Common myeloid progenitor, CD34-positive (primary cell): ENCODE measurements around the gene SLC2A6.

Experiments
- CTCF ChIA-PET: fragments of 350-600 bp; sonication (Branson Sonifier 250); formaldehyde crosslinking; loops from one replicate; lab custom pipeline; 2021; ENCODE audit warnings: antibody characterized with exemption; lab: Charles Lee
- POLR2A ChIA-PET: fragments of 350-600 bp; sonication (Branson Sonifier 250); formaldehyde crosslinking; loops from one replicate; lab custom pipeline; 2021; ENCODE audit warnings: antibody characterized with exemption; lab: Charles Lee
- DNase-seq, 3 donors: peaks; one replicate each; pipeline versions ENCODE4 v3.0.0 to v3.0.0-alpha.2; 2013
- H3K27ac ChIP-seq, 2 experiments: 1 replicate in 1 of 2; 2 replicates in 1 of 2; pipeline ENCODE4 v1.7.0; 2013; ENCODE audit warnings: inconsistent platforms in 2 of 2, low read length in 2 of 2, mild to moderate bottlenecking in 2 of 2, low read depth in 1 of 2, moderate library complexity in 1 of 2; ENCODE audit not compliant: severe bottlenecking in 2 of 2, insufficient read depth in 1 of 2, poor library complexity in 1 of 2
- H3K27me3 ChIP-seq, 5 experiments: replicated peaks in 2 of 5; 1 replicate in 3 of 5; 2 replicates in 2 of 5; pipeline versions ENCODE4 v1.6.1 to v1.7.0; 2013; ENCODE audit warnings: low read length in 4 of 5, mild to moderate bottlenecking in 2 of 5, moderate library complexity in 2 of 5, inconsistent platforms in 1 of 5; ENCODE audit not compliant: insufficient read depth in 5 of 5, control insufficient read depth in 4 of 5
- H3K36me3 ChIP-seq, 4 experiments: 1 replicate in 2 of 4; 2 replicates in 2 of 4; pipeline versions ENCODE4 v1.6.1 to v1.7.0; 2013; ENCODE audit warnings: low read length in 3 of 4, control low read depth in 1 of 4, mild to moderate bottlenecking in 1 of 4; ENCODE audit not compliant: control insufficient read depth in 4 of 4, insufficient read depth in 4 of 4
- H3K4me1 ChIP-seq, 4 experiments: 1 replicate in 3 of 4; 2 replicates in 1 of 4; pipeline versions ENCODE4 v1.6.1 to v1.7.1; 2013; ENCODE audit warnings: low read length in 3 of 4, mild to moderate bottlenecking in 3 of 4, control low read depth in 1 of 4, inconsistent platforms in 1 of 4, moderate library complexity in 1 of 4; ENCODE audit not compliant: control insufficient read depth in 4 of 4, insufficient read depth in 4 of 4; ENCODE audit errors: control extremely low read depth in 1 of 4
- H3K4me3 ChIP-seq, 7 experiments: 1 replicate in 4 of 7; 2 replicates in 3 of 7; pipeline versions ENCODE4 v1.5.1 to v1.7.0; 2013; ENCODE audit warnings: mild to moderate bottlenecking in 7 of 7, low read length in 6 of 7, moderate library complexity in 6 of 7, inconsistent platforms in 2 of 7, low read depth in 2 of 7, control low read depth in 1 of 7; ENCODE audit not compliant: insufficient read depth in 4 of 7, control insufficient read depth in 1 of 7; ENCODE audit errors: extremely low read depth in 1 of 7
- H3K9me3 ChIP-seq, 5 experiments: 1 replicate in 4 of 5; 2 replicates in 1 of 5; pipeline versions ENCODE4 v1.6.1 to v1.7.1; 2013; ENCODE audit warnings: low read length in 4 of 5, mild to moderate bottlenecking in 2 of 5, inconsistent platforms in 1 of 5, low read depth in 1 of 5, moderate library complexity in 1 of 5; ENCODE audit not compliant: control insufficient read depth in 4 of 5, insufficient read depth in 2 of 5; ENCODE audit errors: control extremely low read depth in 1 of 5
- WGBS: methylation state at CpG from one replicate; pipeline ENCODE4 v1.1.5; 2013; ENCODE audit not compliant: insufficient coverage; 5-methylcytosine and 5-hydroxymethylcytosine counted together

Gene SLC2A6

DNA sequence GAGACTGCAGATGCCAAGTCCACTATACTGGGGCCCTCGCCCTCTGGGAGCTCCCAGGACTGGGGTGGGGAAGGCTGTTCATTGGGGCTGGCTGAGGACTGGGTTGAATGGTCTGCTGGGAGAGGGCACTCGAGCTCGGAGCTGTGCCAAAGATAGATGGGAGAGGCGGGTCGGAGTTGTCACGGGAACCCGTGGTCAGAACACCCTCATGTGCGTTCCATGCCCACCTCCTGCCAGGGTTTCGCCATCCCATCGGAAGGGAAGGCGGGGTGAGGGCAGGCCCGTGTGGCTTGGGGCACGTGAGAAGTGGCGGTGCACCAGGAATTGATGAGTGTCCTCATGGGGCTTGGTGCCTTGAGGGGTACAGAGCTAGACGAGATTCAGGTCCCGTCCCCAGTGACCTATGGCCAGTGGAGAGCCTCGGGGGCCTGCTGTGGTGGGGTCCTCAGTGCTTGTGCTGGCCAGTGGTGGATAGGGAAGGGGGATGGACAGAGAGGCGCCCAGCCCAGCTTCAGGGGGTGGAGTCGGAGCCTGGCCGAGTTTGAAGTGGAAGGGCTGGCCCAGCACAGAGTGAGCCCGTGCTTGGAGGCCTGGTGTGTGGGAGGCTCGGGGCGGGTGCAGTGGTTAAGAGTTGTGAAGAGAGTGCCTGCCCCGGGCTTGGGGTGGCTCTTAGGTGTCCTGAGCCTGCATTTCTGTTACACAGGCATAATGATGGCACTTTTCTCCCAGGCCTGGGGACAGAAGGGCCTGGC, 14.9 kb downstream of the SLC2A6 start:
- ChIA-PET CTCF (interaction anchor here (1.2 to 1.3 kb wide), 2 partner anchors 10 kb away, joined by 3 to 4 read pairs; no protein-coding TSS in a partner anchor), POLR2A (no interaction called here)
- WGBS: 98% methylated on average over 18 of the region's 24 CpGs
- Histone ChIP-seq H3K27ac (no peak overlapping the region), H3K4me1 (peaks cover 2 to 11% (median 10%) of the 10 kb centered on the region in 4 experiments), H3K27me3 (no peaks in the 10 kb centered on the region), H3K9me3 (no peaks in the 10 kb centered on the region), H3K4me3 (no peak overlapping the region), H3K36me3 (peaks cover 0 to 3% (median 0%) of the 10 kb centered on the region in 4 experiments)
- no peak for DNase-seq

- CTCF ChIA-PET: interaction anchor here (1.3 kb wide), 1 partner anchor 9 kb away, joined by 3 read pairs; no protein-coding TSS in a partner anchor
- 97% methylated on average over 22 of the region's 22 CpGs for WGBS
- no peak overlapping the region for H3K27ac ChIP-seq
- no peak for DNase-seq
- peaks cover 0 to 3% (median 0%) of the 10 kb centered on the region in 4 experiments for H3K36me3 ChIP-seq
- H3K9me3 ChIP-seq: no peaks in the 10 kb centered on the region
- H3K4me1 ChIP-seq: peaks cover 3 to 17% (median 16%) of the 10 kb centered on the region in 4 experiments
- POLR2A ChIA-PET: no interaction called here
- no peak overlapping the region for H3K4me3 ChIP-seq
- H3K27me3 ChIP-seq: no peaks in the 10 kb centered on the region
These were observed 15.6 kb downstream of the SLC2A6 start for GRCh38 chr9:133463234-133463863.

GRCh38 chr9:133461975-133462374, 16.9 kb downstream of the SLC2A6 start:
- H3K9me3 ChIP-seq: no peaks in the 10 kb centered on the region
- WGBS: 68% methylated on average over 4 of the region's 4 CpGs
- DNase-seq: no peak
- H3K4me1 ChIP-seq: peaks cover 3 to 17% (median 16%) of the 10 kb centered on the region in 4 experiments
- H3K4me3 ChIP-seq: no peak overlapping the region
- H3K27me3 ChIP-seq: no peaks in the 10 kb centered on the region
- CTCF ChIA-PET: interaction anchor here (1.3 kb wide), 1 partner anchor 17 kb away, joined by 4 read pairs; the partner anchor contains the start of gene SLC2A6
- POLR2A ChIA-PET: interaction anchor here (0.9 kb wide), 1 partner anchor 13 kb away, joined by 3 read pairs; no protein-coding TSS in a partner anchor
- no peak overlapping the region for H3K27ac ChIP-seq
- H3K36me3 ChIP-seq: no peaks in the 10 kb centered on the region

GRCh38 chr9:133460405-133461175, 18.3 kb downstream of the SLC2A6 start:
- H3K27me3 ChIP-seq: no peaks in the 10 kb centered on the region
- no peaks in the 10 kb centered on the region for H3K9me3 ChIP-seq
- CTCF ChIA-PET: interaction anchor here (1.3 kb wide), 2 partner anchors 18 to 22 kb away, joined by 3 to 4 read pairs; partner anchors contain the start of gene SLC2A6
- peak overlapping the region in 6 of 7 experiments; percentile 29 to 82 (median 76) for H3K4me3 ChIP-seq
- peaks cover 3 to 17% (median 16%) of the 10 kb centered on the region in 4 experiments for H3K4me1 ChIP-seq
- peak in 2 of 3 donors; percentile 59 to 75 for DNase-seq
- H3K36me3 ChIP-seq: no peaks in the 10 kb centered on the region
- WGBS: 13% methylated on average over 15 of the region's 30 CpGs
- peak overlapping the region in 1 of 2 experiments; percentile 66 for H3K27ac ChIP-seq
- POLR2A ChIA-PET: no interaction called here

DNA sequence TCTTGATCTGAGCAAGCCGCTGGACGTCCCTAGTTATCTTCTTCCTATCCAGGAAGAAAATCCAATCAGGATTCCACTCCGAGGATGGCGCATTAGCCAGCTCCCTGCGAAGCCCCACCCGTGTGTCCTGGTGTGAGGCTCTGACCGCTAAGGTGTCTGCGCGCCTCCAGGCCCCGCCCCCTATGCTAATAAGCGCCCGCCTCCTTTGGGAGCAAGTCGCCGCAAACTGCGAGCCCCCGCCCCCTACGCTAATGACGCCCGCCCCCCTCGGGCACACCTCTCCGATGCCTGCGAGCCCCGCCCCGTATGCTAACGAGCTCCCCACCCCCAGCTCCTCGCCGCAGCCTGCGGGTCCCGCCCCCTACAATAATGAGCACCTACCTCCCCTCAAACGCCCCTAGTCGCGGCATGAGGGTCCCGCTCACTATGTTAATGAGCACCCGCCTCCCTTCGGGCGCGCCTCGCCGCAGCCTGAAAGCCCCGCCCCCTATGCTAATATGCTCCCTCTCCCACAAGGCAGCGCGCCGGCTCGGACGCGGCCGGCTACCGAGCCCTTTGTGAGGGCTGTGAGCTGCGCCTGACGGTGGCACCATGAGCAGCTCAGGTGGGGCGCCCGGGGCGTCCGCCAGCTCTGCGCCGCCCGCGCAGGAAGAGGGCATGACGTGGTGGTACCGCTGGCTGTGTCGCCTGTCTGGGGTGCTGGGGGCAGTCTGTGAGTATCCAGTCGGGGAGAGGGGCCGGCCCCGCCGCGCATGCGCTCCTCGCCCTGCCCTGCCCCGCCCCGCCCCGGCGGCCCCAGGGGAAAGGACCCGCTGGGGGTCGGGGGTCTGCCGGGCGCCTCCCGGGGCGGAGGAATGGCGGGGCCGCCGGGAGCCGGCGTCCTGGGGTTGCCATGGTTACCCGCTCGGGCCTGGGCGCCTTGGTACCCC, 19.2 kb downstream of the SLC2A6 start, which contains the start of gene CACFD1:
Gene CACFD1 (plus strand): TSS at position 503 of the 929 bp plus-strand sequence. CDS start 89 bp downstream, at position 592.
- H3K9me3 ChIP-seq: no peaks in the 10 kb centered on the region
- DNase-seq: peak; percentile 91 to 95 (median 93)
- peak within 1 kb of the TSS; percentile 33 to 66 for H3K27ac ChIP-seq
- CTCF ChIA-PET: interaction anchor here (1.2 to 1.3 kb wide), 2 partner anchors 15 to 22 kb away, joined by 3 to 4 read pairs; no protein-coding TSS in a partner anchor
- POLR2A ChIA-PET: no interaction called here
- no peaks in the 10 kb centered on the region for H3K36me3 ChIP-seq
- no peaks in the 10 kb centered on the region for H3K27me3 ChIP-seq
- under 1% methylated on average over 51 of the region's 86 CpGs for WGBS
- H3K4me1 ChIP-seq: peaks cover 3 to 17% (median 16%) of the 10 kb centered on the region in 4 experiments
- peak within 1 kb of the TSS; percentile 63 to 82 (median 78) for H3K4me3 ChIP-seq
